H1 (cell line): ENCODE results near the gene IQCE.

Experiments
- BCL11A ChIP-seq, 2 experiments: IDR thresholded peaks; one replicate each; pipeline ENCODE4 v1.6.1; 2011; ENCODE audit warnings: low read depth in 2 of 2, low read length in 2 of 2, mild to moderate bottlenecking in 2 of 2
- CTCF ChIP-seq, 3 experiments: IDR thresholded peaks; 1 replicate in 2 of 3; 2 replicates in 1 of 3; pipeline versions ENCODE4 v1.5.1 to v1.6.1; 2011; ENCODE audit warnings: low read length in 3 of 3, mild to moderate bottlenecking in 3 of 3, inconsistent platforms in 2 of 3, low read depth in 1 of 3, moderate library complexity in 1 of 3; ENCODE audit not compliant: insufficient read depth in 1 of 3; ENCODE audit errors: control extremely low read depth in 1 of 3
- E2F6 ChIP-seq: IDR thresholded peaks from 2 replicates; pipeline ENCODE4 v1.6.1; 2012; ENCODE audit warnings: inconsistent platforms
- EGR1 ChIP-seq: IDR thresholded peaks from 2 replicates; pipeline ENCODE4 v1.6.1; 2011; ENCODE audit warnings: low read depth, low read length, borderline replicate concordance
- EZH2 ChIP-seq: fragments of 200-600 bp; sonication (generic); IDR thresholded peaks from 2 replicates; pipeline ENCODE4 v1.7.1; 2012; ENCODE audit warnings: low read depth, mild to moderate bottlenecking, moderate library complexity, low read length, inconsistent platforms; ENCODE audit not compliant: severe bottlenecking
- FOSL1 ChIP-seq: IDR thresholded peaks from 2 replicates; pipeline ENCODE4 v1.6.1; 2011; ENCODE audit warnings: mild to moderate bottlenecking, low read depth, low read length, moderate library complexity; ENCODE audit not compliant: insufficient read depth
- GABPA ChIP-seq: IDR thresholded peaks from 2 replicates; pipeline ENCODE4 v1.6.1; 2011; ENCODE audit warnings: mild to moderate bottlenecking, low read length, moderate library complexity, borderline replicate concordance; ENCODE audit not compliant: insufficient read depth
- HDAC6 ChIP-seq: IDR thresholded peaks from one replicate; pipeline ENCODE4 v1.7.1; 2012; ENCODE audit warnings: low read depth, mild to moderate bottlenecking, inconsistent platforms, low read length, moderate library complexity
- KDM5A ChIP-seq: fragments of 200-600 bp; IDR thresholded peaks from 2 replicates; pipeline ENCODE4 v1.7.1; 2012; ENCODE audit warnings: mild to moderate bottlenecking, low read length, inconsistent platforms, mixed read lengths
- POLR2A ChIP-seq, 2 experiments: IDR thresholded peaks; 1 replicate in 1 of 2; 2 replicates in 1 of 2; pipeline ENCODE4 v1.6.1; 2011; ENCODE audit warnings: low read depth in 2 of 2, low read length in 2 of 2, mild to moderate bottlenecking in 2 of 2; ENCODE audit errors: control extremely low read depth in 1 of 2
- POLR2AphosphoS5 ChIP-seq: IDR thresholded peaks from 2 replicates; pipeline ENCODE4 v1.6.1; 2011; ENCODE audit warnings: low read depth, low read length
- POU5F1 ChIP-seq: IDR thresholded peaks from 2 replicates; pipeline ENCODE4 v1.6.1; 2011; ENCODE audit warnings: low read depth, mild to moderate bottlenecking, low read length, moderate library complexity
- SP1 ChIP-seq: IDR thresholded peaks from 2 replicates; pipeline ENCODE4 v1.6.1; 2011; ENCODE audit warnings: low read depth, low read length

- TF ChIP-seq E2F6 (no peak), HDAC6 (no peak), CTCF (IDR thresholded peaks at IDR 0.05; ENCODE audit: control extremely low read depth in 1 of 3, insufficient read depth in 1 of 3, low read depth in 1 of 3, low read length in 3 of 3) (no peak), EGR1 (no peak), BCL11A (IDR thresholded peaks at IDR 0.05; ENCODE audit: low read depth in 2 of 2, low read length in 2 of 2) (no peak), EZH2 (no peak), FOSL1 (no peak), GABPA (no peak), KDM5A (no peak), POLR2A (IDR thresholded peaks at IDR 0.05; ENCODE audit: control extremely low read depth in 1 of 2, low read depth in 2 of 2, low read length in 2 of 2) (no peak), POLR2AphosphoS5 (no peak), SP1 (no peak), POU5F1 (no peak)
These were observed 29.0 kb downstream of the IQCE start for GRCh38 chr7:2587778-2588177.
